Stomach (tissue), 4 donors: ENCODE results near the gene ULK3.

Source experiments
- EP300 ChIP-seq: sonication (generic); formaldehyde crosslinking; IDR thresholded peaks from one replicate; pipeline ENCODE4 v1.6.1; 2017; ENCODE audit warnings: antibody characterized with exemption
- POLR2A ChIP-seq, 4 donors: fragments of 450-650 bp; IDR thresholded peaks; one replicate each; pipeline ENCODE4 v1.6.1; 2016; ENCODE audit warnings: antibody characterized with exemption in 4 of 4, control low read depth in 2 of 4, mild to moderate bottlenecking in 1 of 4, moderate library complexity in 1 of 4
- TF ChIP-seq, protein P1 (sequence below), 7 experiments: fragments of 450-650 bp in 4 of 7; fragments of 200-600 bp in 3 of 7; sonication (generic) in 3 of 7; IDR thresholded peaks; one replicate each; pipeline ENCODE4 v1.5.1; 2016 to 2019; ENCODE audit warnings: antibody characterized with exemption in 7 of 7, control low read depth in 2 of 7, mild to moderate bottlenecking in 1 of 7

DNA sequence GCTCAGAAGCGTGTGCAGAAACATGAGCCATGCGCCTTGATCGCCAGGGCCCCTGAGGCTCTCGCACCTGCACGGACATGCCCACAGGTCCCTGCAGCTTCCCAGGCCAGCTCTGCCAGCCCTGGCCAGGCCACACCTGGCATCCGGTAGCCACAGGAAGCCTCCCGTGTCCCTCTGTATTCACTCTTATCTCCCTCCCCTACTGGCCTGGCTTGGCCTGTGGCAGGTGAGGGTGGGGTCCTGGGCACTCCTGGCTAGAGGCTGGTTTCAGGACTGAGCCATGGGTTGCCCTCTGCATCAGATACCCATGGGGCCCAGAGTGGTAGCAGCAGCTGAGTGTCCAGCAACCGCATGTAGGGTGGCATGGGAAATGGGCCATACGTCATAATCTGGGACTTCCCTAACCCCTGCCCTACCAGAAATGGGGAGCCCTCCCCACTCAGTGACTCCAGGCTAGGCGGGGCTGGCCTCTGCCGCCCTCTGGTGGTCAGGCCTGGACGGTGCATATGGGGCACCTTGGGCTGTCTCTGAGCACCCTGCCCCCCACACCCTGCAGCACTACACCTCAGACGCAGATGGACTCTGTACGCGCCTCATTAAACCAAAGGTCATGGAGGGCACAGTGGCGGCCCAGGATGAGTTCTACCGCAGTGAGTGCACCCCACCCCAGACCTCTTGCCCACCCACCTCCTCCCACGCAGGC is 42.9 kb downstream of the ULK3 start:
- TF ChIP-seq POLR2A (IDR thresholded peaks at IDR 0.05) (no peak), EP300 (no peak)
- TF ChIP-seq, protein P1, sequence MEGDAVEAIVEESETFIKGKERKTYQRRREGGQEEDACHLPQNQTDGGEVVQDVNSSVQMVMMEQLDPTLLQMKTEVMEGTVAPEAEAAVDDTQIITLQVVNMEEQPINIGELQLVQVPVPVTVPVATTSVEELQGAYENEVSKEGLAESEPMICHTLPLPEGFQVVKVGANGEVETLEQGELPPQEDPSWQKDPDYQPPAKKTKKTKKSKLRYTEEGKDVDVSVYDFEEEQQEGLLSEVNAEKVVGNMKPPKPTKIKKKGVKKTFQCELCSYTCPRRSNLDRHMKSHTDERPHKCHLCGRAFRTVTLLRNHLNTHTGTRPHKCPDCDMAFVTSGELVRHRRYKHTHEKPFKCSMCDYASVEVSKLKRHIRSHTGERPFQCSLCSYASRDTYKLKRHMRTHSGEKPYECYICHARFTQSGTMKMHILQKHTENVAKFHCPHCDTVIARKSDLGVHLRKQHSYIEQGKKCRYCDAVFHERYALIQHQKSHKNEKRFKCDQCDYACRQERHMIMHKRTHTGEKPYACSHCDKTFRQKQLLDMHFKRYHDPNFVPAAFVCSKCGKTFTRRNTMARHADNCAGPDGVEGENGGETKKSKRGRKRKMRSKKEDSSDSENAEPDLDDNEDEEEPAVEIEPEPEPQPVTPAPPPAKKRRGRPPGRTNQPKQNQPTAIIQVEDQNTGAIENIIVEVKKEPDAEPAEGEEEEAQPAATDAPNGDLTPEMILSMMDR (IDR thresholded peaks at IDR 0.05): peak in 6 of 7 experiments; percentile 84 to 98 (median 96)
